ENCODE results near the gene SIPA1L3. TPM values are rescaled to one million over a fixed set of nuclear protein-coding genes. Genes with fewer than 3 reads are reported as not detected.

The SIPA1L3 gene
- polyA plus RNA-seq, 1 of the 3 experiments (the other 2 are of a cell fraction), result 11.6 TPM

DNA sequence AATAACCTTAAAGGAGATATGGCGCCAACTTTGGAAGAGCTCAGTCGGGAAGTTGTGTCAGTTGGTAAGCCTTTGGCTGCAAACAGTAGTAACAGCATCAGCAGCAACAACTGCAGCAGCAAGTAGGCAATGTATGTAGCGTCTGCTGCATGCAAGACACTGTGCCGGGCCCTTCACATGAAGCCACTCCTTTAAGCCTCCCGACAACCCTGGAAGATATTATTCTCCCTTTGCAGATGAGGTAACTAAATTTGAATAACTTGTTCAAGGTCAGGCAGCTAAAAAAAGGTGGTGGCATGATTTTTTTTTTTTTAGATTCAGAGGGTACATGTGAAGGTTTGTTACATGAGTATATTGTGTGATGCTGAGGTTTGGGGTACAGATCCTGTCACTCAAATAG lies 19.7 kb downstream of the SIPA1L3 start:
- Histone ChIP-seq H3K36me3 (replicated peaks in 1 of 2; ENCODE audit: control insufficient read depth in 1 of 2, insufficient read depth in 2 of 2, low read length in 1 of 2) (peaks cover 0 to 17% of the 10 kb centered on the region in 2 experiments), H3F3A (replicated peaks; ENCODE audit: insufficient read depth) (peaks cover 3% of the 10 kb centered on the region), H2AFZ (ENCODE audit: low read depth) (no peak overlapping the region), H3K9me3 (no peaks in the 10 kb centered on the region), H3K27me3 (ENCODE audit: insufficient read depth) (no peaks in the 10 kb centered on the region), H3K79me2 (ENCODE audit: insufficient read depth) (peaks cover 99% of the 10 kb centered on the region), H3K4me2 (no peak overlapping the region), H3K9me2 (no peaks in the 10 kb centered on the region), H4K20me1 (ENCODE audit: insufficient read depth) (peaks cover 9% of the 10 kb centered on the region; the same call in 1 of the 2 replicates), H3K27ac (ENCODE audit: low read depth in 2 of 2, low read length in 1 of 2) (no peak overlapping the region), H3K4me1 (ENCODE audit: control insufficient read depth in 1 of 2, insufficient read depth in 2 of 2, low read depth in 1 of 2, low read length in 1 of 2) (peaks cover 0 to 2% of the 10 kb centered on the region in 2 experiments; a peak in 1 of 4 replicates), H3K9ac (no peak overlapping the region), H3K4me3 (ENCODE audit: low read depth in 2 of 2, low read length in 1 of 2) (no peak overlapping the region)
- no peak for DNase-seq
- WGBS (ENCODE audit: low lambda C conversion rate), result 85% methylated on average over 5 of the region's 5 CpGs
- ChIA-PET POLR2A (no interaction called here), CTCF (interaction anchor here (1.1 to 2.7 kb wide), 2 partner anchors 19 to 24 kb away, joined by 3 to 10 read pairs; no protein-coding TSS in a partner anchor)
- TF ChIP-seq YY1 (IDR thresholded peaks at IDR 0.05; ENCODE audit: low read depth), result no peak
- no peak for TF ChIP-seq NFIC (IDR thresholded peaks at IDR 0.05; ENCODE audit: borderline replicate concordance)
- no peak for TF ChIP-seq SIN3A (IDR thresholded peaks at IDR 0.05; ENCODE audit: borderline replicate concordance, low read depth, low read length)
- TF ChIP-seq, protein P1, sequence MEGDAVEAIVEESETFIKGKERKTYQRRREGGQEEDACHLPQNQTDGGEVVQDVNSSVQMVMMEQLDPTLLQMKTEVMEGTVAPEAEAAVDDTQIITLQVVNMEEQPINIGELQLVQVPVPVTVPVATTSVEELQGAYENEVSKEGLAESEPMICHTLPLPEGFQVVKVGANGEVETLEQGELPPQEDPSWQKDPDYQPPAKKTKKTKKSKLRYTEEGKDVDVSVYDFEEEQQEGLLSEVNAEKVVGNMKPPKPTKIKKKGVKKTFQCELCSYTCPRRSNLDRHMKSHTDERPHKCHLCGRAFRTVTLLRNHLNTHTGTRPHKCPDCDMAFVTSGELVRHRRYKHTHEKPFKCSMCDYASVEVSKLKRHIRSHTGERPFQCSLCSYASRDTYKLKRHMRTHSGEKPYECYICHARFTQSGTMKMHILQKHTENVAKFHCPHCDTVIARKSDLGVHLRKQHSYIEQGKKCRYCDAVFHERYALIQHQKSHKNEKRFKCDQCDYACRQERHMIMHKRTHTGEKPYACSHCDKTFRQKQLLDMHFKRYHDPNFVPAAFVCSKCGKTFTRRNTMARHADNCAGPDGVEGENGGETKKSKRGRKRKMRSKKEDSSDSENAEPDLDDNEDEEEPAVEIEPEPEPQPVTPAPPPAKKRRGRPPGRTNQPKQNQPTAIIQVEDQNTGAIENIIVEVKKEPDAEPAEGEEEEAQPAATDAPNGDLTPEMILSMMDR (IDR thresholded peaks at IDR 0.05), result no peak
- TF ChIP-seq MXI1 (IDR thresholded peaks at IDR 0.05; ENCODE audit: low read depth, low read length), result no peak
- no peak for TF ChIP-seq FOXJ3 (CRISPR knock-in tag; IDR thresholded peaks at IDR 0.05)
- TF ChIP-seq RCOR1 (IDR thresholded peaks at IDR 0.05; ENCODE audit: low read length), result no peak
- TF ChIP-seq, protein P2, sequence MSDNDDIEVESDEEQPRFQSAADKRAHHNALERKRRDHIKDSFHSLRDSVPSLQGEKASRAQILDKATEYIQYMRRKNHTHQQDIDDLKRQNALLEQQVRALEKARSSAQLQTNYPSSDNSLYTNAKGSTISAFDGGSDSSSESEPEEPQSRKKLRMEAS (IDR thresholded peaks at IDR 0.05; ENCODE audit: low read depth), result no peak
- TF ChIP-seq POLR2AphosphoS5 (IDR thresholded peaks at IDR 0.05; ENCODE audit: low read depth, low read length), result no peak
- no peak for TF ChIP-seq EZH2phosphoT487 (IDR thresholded peaks at IDR 0.05; ENCODE audit: borderline replicate concordance, low read depth)
- no peak for TF ChIP-seq GATA2 (CRISPR knock-in tag; IDR thresholded peaks at IDR 0.05)
- TF ChIP-seq, protein P3, sequence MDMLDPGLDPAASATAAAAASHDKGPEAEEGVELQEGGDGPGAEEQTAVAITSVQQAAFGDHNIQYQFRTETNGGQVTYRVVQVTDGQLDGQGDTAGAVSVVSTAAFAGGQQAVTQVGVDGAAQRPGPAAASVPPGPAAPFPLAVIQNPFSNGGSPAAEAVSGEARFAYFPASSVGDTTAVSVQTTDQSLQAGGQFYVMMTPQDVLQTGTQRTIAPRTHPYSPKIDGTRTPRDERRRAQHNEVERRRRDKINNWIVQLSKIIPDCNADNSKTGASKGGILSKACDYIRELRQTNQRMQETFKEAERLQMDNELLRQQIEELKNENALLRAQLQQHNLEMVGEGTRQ (IDR thresholded peaks at IDR 0.05; ENCODE audit: borderline replicate concordance, low read depth, low read length), result no peak
- no peak for TF ChIP-seq MEF2A (IDR thresholded peaks at IDR 0.05; ENCODE audit: borderline replicate concordance, low read depth)
- no peak for TF ChIP-seq CHD2 (IDR thresholded peaks at IDR 0.05; ENCODE audit: low read length, partially characterized antibody)
- TF ChIP-seq NRF1 (IDR thresholded peaks at IDR 0.05; ENCODE audit: low read depth, low read length), result no peak
- no peak for TF ChIP-seq GABPA (IDR thresholded peaks at IDR 0.05; ENCODE audit: low read depth)
- TF ChIP-seq, protein P4, sequence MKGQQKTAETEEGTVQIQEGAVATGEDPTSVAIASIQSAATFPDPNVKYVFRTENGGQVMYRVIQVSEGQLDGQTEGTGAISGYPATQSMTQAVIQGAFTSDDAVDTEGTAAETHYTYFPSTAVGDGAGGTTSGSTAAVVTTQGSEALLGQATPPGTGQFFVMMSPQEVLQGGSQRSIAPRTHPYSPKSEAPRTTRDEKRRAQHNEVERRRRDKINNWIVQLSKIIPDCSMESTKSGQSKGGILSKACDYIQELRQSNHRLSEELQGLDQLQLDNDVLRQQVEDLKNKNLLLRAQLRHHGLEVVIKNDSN (IDR thresholded peaks at IDR 0.05; ENCODE audit: borderline replicate concordance, low read depth), result no peak
- TF ChIP-seq RFX5 (IDR thresholded peaks at IDR 0.05; ENCODE audit: low read length), result no peak
- no peak for TF ChIP-seq JUND (IDR thresholded peaks at IDR 0.05)
- no peak for TF ChIP-seq SMC3 (IDR thresholded peaks at IDR 0.05; ENCODE audit: low read depth, low read length)

Measured in SK-N-SH (cell line).